GM12875 (cell line): Measurements from ENCODE around the gene KCNJ6.
"Not testable (repeated sequence)": the region's sequence is repeated elsewhere in the genome, so short reads cannot be mapped to it uniquely, and the experiment has no call there.

Experiments
- H3K4me3 ChIP-seq: one replicate; pipeline ENCODE4 v1.5.1; 2011; ENCODE audit warnings: low read depth, low read length, control low read depth
- TF ChIP-seq, protein P1 (sequence below): IDR thresholded peaks from 2 replicates; pipeline ENCODE4 v1.5.1; 2011; ENCODE audit warnings: low read depth, mild to moderate bottlenecking, control low read depth, inconsistent platforms, low read length, moderate library complexity, borderline replicate concordance; ENCODE audit not compliant: insufficient read depth

Gene KCNJ6

DNA sequence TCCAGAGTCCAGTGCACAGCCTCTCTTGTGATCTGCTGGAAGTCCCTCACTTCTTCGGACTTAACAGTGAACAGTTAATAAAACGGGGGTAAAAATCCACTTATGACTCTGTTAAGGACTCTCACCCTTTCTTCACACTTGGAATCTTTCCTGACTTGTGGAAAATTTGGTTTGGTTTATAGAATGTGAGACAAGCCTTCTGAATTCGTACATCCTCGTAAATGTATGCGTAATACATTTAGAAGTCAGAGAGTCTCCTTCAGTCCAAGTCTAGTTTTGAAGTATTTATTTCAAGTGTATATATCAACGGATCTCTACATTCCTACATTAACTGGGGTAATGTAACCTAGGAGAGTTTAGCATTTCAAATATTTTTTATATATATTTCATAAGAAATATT is 270.4 kb downstream of the KCNJ6 start:
- TF ChIP-seq, protein P1, sequence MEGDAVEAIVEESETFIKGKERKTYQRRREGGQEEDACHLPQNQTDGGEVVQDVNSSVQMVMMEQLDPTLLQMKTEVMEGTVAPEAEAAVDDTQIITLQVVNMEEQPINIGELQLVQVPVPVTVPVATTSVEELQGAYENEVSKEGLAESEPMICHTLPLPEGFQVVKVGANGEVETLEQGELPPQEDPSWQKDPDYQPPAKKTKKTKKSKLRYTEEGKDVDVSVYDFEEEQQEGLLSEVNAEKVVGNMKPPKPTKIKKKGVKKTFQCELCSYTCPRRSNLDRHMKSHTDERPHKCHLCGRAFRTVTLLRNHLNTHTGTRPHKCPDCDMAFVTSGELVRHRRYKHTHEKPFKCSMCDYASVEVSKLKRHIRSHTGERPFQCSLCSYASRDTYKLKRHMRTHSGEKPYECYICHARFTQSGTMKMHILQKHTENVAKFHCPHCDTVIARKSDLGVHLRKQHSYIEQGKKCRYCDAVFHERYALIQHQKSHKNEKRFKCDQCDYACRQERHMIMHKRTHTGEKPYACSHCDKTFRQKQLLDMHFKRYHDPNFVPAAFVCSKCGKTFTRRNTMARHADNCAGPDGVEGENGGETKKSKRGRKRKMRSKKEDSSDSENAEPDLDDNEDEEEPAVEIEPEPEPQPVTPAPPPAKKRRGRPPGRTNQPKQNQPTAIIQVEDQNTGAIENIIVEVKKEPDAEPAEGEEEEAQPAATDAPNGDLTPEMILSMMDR: no peak
- no peak overlapping the region for H3K4me3 ChIP-seq

DNA sequence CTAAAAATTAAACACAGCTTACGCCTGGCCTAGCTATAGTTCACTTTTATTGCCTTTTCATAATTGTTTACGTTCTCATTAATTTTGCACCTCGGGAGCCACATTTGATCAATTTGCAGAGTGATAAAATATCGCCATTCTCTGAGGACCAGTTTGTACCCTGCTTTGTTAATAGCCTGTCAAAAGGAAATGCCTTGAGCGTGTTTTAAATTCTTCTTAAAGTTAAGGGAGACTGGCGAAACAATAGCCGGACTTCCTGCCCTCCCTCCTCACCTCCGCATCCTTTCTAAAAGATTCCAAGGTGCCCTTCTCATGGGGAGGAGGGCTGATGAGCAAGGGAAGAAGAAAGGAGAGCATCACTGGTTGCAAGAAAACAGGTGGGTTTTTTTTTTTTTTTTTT is 271.6 kb downstream of the KCNJ6 start:
- TF ChIP-seq, protein P1: no peak

DNA sequence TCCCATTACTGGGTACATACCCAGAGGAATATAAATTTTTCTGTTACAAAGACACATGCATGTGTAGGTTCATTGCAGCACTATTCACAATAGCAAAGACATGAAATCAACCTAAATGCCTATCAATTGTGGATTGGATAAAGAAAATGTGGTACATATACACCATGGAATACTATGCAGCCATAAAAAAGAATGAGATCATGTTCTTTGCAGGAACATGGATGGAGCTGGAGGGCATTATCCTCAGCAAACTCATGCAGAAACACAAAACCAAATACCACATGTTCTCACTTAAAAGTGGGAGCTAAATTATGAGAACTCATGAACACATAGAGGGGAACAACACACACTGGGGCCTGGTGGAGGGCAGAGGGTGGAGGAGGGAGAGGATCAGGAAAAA is 272.4 kb downstream of the KCNJ6 start:
- not testable (repeated sequence) for H3K4me3 ChIP-seq

More for the DNA sequence above, 271.6 kb downstream of the KCNJ6 start:
- H3K4me3 ChIP-seq: no peak overlapping the region

DNA sequence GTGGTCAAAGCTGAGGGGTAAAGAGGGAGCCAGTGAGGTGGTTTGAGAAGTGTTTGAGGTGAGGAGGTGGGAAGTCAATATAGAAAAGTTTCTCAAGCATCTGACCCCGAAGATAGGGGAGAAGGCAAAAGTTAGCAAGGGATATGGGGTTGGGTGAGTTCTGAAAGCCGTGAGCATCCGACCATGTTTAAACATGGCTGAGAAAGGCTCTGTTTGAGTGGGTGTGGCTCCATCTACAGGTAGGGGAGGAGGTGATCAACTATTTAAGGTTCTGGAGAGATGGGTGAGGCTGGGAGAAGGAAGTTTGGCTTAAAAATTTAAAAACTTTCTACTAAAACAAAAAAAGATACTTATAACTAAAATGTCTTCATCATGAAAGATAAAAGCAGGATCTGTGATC is 273.8 kb downstream of the KCNJ6 start:
- TF ChIP-seq, protein P1: peak; percentile 42; the same call in 1 of the 2 replicates
- no peak overlapping the region for H3K4me3 ChIP-seq

DNA sequence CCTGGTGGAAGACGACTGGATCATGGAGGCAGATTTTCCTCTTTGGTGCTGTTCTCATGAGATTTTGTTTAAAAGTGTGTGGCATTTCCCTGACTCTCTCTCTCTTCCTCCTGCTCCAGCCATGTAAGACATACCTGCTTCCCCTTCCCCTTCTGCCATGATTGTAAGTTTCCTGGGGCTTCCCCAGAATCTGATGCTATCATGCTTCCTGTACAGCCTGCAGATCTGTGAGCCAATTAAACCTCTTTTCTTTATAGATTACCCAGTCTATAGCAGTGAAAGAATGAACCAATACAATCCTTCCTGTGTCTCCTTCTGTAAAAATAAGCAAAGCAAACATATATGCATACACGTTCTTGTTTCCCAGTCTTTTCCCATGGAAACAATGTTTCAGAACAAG is 276.5 kb downstream of the KCNJ6 start:
- H3K4me3 ChIP-seq: no peak overlapping the region
- TF ChIP-seq, protein P1: no peak

DNA sequence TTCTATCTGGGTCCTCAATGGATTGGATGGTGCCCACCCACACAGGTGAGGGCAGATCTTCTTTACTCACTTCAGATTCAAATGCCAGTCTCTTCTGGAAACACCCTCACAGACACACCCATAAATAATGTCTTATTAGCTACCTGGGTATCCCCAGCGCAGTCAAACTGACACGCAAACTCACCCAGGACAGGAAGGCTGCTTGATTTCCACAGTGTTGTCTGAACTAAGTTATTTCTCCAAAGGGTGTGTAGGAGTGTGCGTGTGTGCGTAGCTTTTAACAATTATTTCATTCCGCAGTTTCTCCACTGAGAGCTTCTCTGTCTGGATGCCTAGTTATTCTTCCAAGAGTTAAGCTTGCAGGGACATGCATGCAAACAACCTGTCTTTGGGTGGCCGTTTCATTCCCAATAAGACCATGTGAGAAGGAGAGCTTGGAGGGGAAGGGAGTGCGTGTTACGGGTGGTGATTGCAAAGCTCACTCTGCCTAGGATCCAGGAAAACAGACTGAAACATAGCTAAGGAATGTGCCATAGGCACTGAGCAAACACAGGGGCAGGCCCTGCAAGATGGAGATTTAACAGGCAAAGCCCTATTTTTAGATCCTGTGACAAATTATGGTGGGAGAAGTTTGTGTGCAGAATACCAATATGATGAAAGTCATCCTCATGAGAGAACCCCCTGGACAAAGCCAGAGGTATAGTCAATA is 280.0 kb downstream of the KCNJ6 start:
- TF ChIP-seq, protein P1: no peak
- no peak overlapping the region for H3K4me3 ChIP-seq

DNA sequence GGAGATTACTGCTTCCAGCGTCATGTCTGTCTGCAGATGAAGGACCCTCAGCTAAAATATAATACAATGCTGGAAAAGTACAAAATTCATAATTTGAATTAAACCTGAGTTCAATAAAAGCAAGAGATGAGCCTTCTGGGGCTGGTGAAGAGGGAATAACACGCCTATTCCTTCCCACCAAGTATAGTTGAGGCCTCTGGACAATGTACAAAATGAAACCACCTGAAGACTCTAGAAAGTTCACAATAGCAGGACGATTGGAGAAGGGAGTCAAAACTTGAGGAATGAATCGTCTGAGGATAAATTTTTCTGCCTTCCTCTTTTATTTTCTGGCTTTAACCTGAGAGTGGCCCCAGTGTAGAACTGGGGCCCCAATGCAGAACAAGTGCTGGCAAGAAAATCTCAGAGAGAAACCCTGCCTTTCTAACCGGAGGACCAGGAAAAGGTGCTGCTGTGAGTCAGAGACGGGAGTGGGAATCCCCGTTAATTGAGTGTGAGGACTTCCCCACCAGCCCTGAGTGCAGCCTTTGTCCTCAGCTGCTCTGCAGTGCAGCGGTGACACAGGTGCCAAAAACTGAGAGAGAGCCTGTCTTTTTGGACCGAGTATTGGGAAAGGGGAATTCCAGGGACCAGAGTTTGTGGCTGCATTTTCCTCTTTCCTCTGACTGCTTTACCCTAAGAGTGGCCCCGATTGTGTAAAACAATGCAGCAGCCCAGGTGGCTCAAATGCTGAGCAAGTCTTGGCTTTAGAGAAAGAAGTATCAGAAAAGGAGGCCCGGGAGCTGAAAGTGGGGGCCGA is 284.7 kb downstream of the KCNJ6 start:
- peak overlapping the region; percentile 26 for H3K4me3 ChIP-seq
- TF ChIP-seq, protein P1: no peak
